ENCODE results near the gene PCDHB8. TPM values are rescaled to one million over a fixed set of nuclear protein-coding genes. Genes with fewer than 3 reads are reported as not detected.

PCDHB8 gene
- total RNA-seq: 0.16 and 1.3 TPM in 2 replicates

DNA sequence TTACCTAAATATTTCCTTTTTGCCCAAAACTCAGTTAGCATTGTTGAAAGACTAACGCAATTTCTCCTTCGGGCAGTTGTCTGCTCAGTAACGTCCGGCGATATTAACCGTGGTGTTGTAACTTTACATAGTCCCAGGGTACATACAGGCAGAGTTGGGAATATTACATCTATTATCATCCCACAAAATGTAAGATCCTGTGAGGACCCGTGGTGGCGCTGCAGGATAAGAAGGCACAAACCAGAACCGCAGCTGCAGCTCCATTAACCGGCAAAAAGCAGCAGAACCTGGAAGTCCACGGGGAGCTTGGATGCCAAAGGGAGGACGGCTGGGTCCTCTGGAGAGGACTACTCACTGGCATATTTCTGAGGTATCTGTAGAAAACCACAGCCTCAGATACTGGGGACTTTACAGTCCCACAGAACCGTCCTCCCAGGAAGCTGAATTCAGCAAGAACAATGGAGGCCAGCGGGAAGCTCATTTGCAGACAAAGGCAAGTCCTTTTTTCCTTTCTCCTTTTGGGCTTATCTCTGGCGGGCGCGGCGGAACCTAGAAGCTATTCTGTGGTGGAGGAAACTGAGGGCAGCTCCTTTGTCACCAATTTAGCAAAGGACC lies at the start of gene PCDHB8:
PCDHB8 (plus strand) TSS at position 214 of the 615 bp plus-strand sequence; CDS start at position 459, 245 bp downstream.

GRCh38 chr5:141135030-141135717 lies 42.4 kb upstream of the PCDHB8 start, which contains the start of gene PCDHB5:
Gene PCDHB5, plus strand, starts transcription at chr5:141135206. Its CDS starts 229 bp downstream, at chr5:141135435.

DNA sequence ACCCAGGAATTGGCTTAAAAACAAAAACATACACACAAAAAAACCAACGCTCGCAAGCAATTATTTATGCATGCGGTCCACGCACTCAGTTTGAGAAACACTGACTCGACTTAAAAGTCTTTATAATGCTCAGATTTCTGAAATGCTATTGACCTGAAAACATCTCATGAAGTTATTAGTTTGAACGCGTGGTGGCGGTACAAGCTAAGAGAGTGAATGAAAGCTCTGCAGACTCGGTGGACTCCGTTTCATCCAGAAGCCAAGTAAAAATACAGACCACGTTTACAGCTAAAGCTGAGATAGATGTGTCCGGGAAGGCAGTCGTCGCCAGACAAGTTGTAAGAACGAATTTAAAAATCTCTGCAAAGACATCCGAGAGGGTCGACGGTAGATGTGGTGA lies 27.8 kb upstream of the PCDHB8 start, which contains the start of gene PCDHB6:
PCDHB6 (plus strand) TSS at position 246 of the 400 bp plus-strand sequence. CDS start 201 bp downstream, outside the sequence.

DNA sequence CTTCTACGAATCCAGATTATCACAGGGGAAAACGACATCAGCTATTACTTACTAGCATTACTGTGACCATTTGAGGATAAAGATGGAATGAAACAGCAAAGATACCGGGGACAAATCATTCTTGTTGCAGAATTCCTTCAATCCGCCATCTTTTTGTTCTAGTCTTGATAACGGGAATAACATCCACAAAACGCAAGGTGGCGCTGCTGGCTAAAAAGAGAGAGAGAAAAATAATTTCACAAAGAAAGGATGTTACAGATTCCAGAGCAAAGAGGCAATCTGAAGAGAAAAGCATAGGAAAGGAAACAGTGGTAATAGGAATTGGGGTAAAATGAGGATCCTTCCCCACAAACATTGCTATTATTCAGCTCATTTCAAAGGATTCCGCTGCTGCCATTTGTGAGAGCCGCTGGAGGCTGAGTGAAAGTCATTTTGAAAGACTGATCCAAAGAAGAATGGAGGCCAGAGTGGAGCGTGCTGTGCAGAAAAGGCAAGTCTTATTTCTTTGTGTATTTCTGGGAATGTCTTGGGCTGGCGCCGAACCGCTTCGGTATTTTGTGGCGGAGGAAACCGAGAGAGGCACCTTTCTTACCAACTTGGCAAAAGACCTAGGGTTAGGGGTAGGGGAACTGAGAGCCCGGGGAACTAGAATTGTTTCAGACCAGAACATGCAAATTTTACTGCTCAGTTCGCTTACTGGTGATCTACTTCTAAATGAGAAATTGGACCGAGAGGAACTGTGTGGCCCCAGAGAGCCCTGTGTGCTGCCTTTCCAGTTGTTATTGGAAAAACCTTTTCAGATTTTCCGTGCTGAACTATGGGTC lies 5.0 kb upstream of the PCDHB8 start, which contains the start of gene PCDHB7:
PCDHB7 (plus strand) TSS at position 264 of the 824 bp plus-strand sequence; CDS start at position 456, 192 bp downstream.

GRCh38 chr5:141182248-141182647 lies 4.7 kb downstream of the PCDHB8 start, which contains the start of gene PCDHB16:
Gene PCDHB16, plus strand, starts transcription at chr5:141182387. Its CDS starts 173 bp downstream, at chr5:141182560.

DNA sequence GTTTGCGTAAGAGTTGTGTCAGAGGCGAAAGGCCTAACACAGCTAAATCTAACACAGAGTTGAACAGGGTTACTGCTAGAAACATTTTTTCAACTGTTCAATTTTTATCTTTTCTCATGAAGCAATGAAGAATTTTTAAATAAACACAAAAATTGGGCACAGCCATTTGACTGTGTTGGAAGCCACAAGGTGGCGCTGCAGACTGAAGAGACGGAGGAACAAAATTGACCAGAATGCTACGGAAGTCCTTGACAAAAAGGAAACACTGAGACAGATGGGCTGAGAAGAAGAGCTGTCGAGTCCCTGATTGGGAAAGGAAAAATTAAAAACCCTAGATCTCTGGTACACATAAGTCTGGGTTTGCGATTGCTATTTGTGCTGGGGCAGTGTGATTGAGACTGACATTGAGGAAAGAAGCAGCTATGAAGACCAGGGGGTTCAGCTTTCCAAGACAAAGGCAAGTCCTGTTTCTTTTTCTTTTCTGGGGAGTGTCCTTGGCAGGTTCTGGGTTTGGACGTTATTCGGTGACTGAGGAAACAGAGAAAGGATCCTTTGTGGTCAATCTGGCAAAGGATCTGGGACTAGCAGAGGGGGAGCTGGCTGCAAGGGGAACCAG lies 9.4 kb downstream of the PCDHB8 start, which contains the start of gene PCDHB9:
PCDHB9 (plus strand) TSS at position 265 of the 616 bp plus-strand sequence; CDS start at position 423, 158 bp downstream.

GRCh38 chr5:141192110-141192725 lies 14.6 kb downstream of the PCDHB8 start, which contains the start of gene PCDHB10:
Gene PCDHB10, plus strand, starts transcription at chr5:141192353. Its CDS starts 200 bp downstream, at chr5:141192553.

DNA sequence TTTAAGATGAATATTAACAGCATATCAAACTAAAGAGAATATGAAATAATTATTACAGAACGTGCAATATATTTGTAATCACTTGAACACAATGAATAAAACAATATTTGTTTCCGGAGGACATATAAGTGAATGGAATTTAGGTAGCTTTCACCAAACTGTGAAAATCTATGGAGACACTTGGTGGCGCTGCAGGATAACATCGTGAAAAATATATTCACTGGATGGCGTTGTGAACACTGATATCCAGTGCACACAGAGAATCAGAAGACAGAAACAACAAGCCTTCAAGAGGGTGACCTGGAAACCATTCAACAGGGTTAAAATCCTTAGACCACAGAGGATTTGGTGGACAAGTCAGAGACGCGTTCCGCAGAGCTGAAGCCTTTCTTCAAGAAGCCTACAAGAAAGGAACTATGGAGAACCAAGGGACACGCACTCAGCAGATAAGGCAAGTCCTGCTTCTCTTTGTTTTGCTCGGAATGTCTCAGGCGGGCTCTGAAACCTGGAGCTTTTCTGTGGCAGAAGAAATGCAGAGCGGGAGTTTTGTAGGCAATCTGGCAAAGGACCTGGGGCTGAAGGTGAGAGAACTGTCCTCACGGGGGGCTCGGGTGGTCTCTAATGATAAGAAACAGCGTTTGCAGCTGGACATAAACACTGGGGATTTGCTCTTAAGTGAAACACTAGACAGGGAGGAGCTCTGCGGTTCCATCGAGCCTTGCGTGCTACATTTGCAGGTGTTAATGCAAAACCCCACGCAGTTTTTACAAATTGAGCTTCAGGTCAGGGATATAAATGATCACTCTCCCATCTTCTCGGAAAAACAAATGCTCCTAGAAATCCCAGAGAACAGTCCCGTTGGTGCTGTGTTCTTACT lies 22.0 kb downstream of the PCDHB8 start, which contains the start of gene PCDHB11:
PCDHB11 (plus strand) TSS at position 269 of the 877 bp plus-strand sequence; CDS start at position 417, 148 bp downstream.

DNA sequence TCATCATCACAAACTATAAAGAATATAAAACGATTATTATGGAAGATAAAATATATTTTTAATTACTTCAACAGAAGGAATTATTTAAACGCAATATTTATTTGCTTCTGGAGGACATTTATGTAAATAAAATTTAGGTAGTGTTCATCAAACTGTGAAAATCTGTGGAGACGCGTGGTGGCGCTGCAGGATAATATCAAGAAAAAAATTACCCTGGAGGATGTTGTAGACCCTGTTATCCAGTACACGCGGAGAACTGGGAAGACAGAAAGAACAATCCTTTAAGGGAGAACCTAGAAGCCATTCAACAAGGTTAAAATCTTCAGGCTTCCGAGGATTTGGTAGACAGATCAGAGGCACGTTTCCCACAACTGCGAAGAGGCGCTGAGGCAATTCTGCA lies 30.9 kb downstream of the PCDHB8 start, which contains the start of gene PCDHB12:
PCDHB12 (plus strand) TSS at position 242 of the 400 bp plus-strand sequence. CDS start 189 bp downstream, outside the sequence.

GRCh38 chr5:141213656-141214339 lies 36.2 kb downstream of the PCDHB8 start, which contains the start of gene PCDHB13:
Gene PCDHB13, plus strand, starts transcription at chr5:141213919. Its CDS starts 205 bp downstream, at chr5:141214124.

DNA sequence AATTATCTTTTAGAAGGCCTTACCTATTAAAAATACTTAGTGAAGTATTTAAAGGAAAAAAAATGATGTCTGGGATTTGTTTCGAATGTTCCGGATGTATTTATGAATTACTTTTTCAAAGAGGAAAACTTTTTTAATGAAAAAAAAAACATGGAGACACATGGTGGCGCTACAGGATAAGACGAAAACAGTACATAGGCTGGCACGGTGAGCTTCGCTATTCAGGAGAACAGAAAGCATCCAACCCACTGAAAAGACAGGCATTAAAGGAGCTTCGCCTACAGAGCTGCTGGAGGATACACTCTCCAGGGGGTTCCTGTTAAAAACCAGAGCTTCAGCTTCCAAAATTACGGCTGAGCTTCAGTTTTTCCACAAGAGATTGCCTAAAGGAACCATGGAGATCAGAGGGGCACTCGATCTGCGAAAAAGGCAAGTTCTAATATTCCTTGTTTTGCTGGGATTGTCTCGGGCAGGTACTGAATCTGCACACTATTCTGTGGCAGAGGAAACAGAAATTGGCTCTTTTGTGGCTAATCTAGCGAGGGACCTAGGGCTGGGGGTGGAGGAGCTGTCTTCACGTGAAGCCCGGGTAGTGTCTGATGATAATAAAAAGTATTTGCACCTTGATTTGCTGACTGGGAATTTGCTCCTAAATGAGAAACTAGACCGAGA lies 45.7 kb downstream of the PCDHB8 start, which contains the start of gene PCDHB14:
PCDHB14 (plus strand) TSS at position 232 of the 672 bp plus-strand sequence; CDS start at position 395, 163 bp downstream.

Other genes with a start within 250 kb of the PCDHB8 start
- 0.19 and 0.32 TPM in 2 replicates for gene PCDHAC2, start 211.3 kb upstream of the PCDHB8 start, total RNA-seq
- gene PCDHB1, start 126.4 kb upstream of the PCDHB8 start, total RNA-seq: not detected in 2 replicates
- gene PCDHB2, start 83.2 kb upstream of the PCDHB8 start, total RNA-seq: 0.81 and 2.3 TPM in 2 replicates
- 0.32 and 1.2 TPM in 2 replicates for gene PCDHB3, start 77.3 kb upstream of the PCDHB8 start, total RNA-seq
- gene PCDHB4, start 56.0 kb upstream of the PCDHB8 start, total RNA-seq: under 0.01 and 0.25 TPM in 2 replicates
- gene PCDHB5, start 42.6 kb upstream of the PCDHB8 start, total RNA-seq: 0.32 and 3.6 TPM in 2 replicates
- 0.25 TPM in 1 of 2 replicates, not detected in the other for gene PCDHB6, start 27.7 kb upstream of the PCDHB8 start, total RNA-seq
- gene PCDHB7, start 5.1 kb upstream of the PCDHB8 start, total RNA-seq: 0.16 and 1.5 TPM in 2 replicates
- under 0.01 and 0.63 TPM in 2 replicates for gene PCDHB16, start 4.6 kb downstream of the PCDHB8 start, total RNA-seq
- 0.16 and 0.31 TPM in 2 replicates for gene PCDHB9, start 9.4 kb downstream of the PCDHB8 start, total RNA-seq
- gene PCDHB10, start 14.6 kb downstream of the PCDHB8 start, total RNA-seq: 0.49 and 1.6 TPM in 2 replicates
- gene PCDHB11, start 21.8 kb downstream of the PCDHB8 start, total RNA-seq: 0.16 and 0.69 TPM in 2 replicates
- gene PCDHB12, start 30.9 kb downstream of the PCDHB8 start, total RNA-seq: 0.16 and 1.3 TPM in 2 replicates
- 0.32 and 3.3 TPM in 2 replicates for gene PCDHB13, start 36.1 kb downstream of the PCDHB8 start, total RNA-seq
- gene PCDHB14, start 45.6 kb downstream of the PCDHB8 start, total RNA-seq: 0.49 and 1.8 TPM in 2 replicates
- gene PCDHB15, start 67.6 kb downstream of the PCDHB8 start, total RNA-seq: 0.32 and 1.2 TPM in 2 replicates
- gene SLC25A2, start 126.3 kb downstream of the PCDHB8 start, total RNA-seq: 0.16 and 0.44 TPM in 2 replicates
- gene TAF7, start 143.0 kb downstream of the PCDHB8 start, total RNA-seq: 53.3 and 79.0 TPM in 2 replicates
- 0.32 and 1.1 TPM in 2 replicates for gene PCDHGA1, start 152.7 kb downstream of the PCDHB8 start, total RNA-seq
- gene PCDHGA2, start 161.0 kb downstream of the PCDHB8 start, total RNA-seq: 0.81 and 1.9 TPM in 2 replicates
- gene PCDHGA3, start 166.0 kb downstream of the PCDHB8 start, total RNA-seq: 0.32 and 0.82 TPM in 2 replicates
- 0.65 and 2.8 TPM in 2 replicates for gene PCDHGB1, start 172.3 kb downstream of the PCDHB8 start, total RNA-seq
- gene PCDHGA4, start 177.2 kb downstream of the PCDHB8 start, total RNA-seq: 1.3 and 6.1 TPM in 2 replicates
- gene PCDHGB2, start 182.2 kb downstream of the PCDHB8 start, total RNA-seq: 1.1 and 5.1 TPM in 2 replicates
- gene PCDHGA5, start 186.4 kb downstream of the PCDHB8 start, total RNA-seq: 0.49 and 2.0 TPM in 2 replicates
- 1.5 and 8.4 TPM in 2 replicates for gene PCDHGB3, start 192.5 kb downstream of the PCDHB8 start, total RNA-seq
- 1.5 and 4.1 TPM in 2 replicates for gene PCDHGA6, start 196.1 kb downstream of the PCDHB8 start, total RNA-seq
- 0.65 and 3.3 TPM in 2 replicates for gene PCDHGA7, start 205.0 kb downstream of the PCDHB8 start, total RNA-seq
- 8.3 and 20.1 TPM in 2 replicates for gene PCDHGB4, start 209.9 kb downstream of the PCDHB8 start, total RNA-seq
- gene PCDHGA8, start 214.8 kb downstream of the PCDHB8 start, total RNA-seq: 0.65 and 3.0 TPM in 2 replicates
- gene PCDHGB5, start 220.2 kb downstream of the PCDHB8 start, total RNA-seq: 8.1 and 23.0 TPM in 2 replicates
- gene PCDHGA9, start 225.0 kb downstream of the PCDHB8 start, total RNA-seq: 0.97 and 4.5 TPM in 2 replicates
- gene PCDHGB6, start 230.2 kb downstream of the PCDHB8 start, total RNA-seq: 1.6 and 3.9 TPM in 2 replicates
- gene PCDHGA10, start 235.2 kb downstream of the PCDHB8 start, total RNA-seq: 2.1 and 5.2 TPM in 2 replicates
- 3.2 and 12.3 TPM in 2 replicates for gene PCDHGB7, start 239.9 kb downstream of the PCDHB8 start, total RNA-seq
- 4.0 and 14.5 TPM in 2 replicates for gene PCDHGA11, start 243.3 kb downstream of the PCDHB8 start, total RNA-seq